Globus pallidus (tissue), 1 donor: ENCODE results near the gene SVIL.
"Not testable (repeated sequence)": the region's sequence is repeated elsewhere in the genome, so short reads cannot be mapped to it uniquely, and the experiment has no call there.

Experiments
- DNase-seq: peaks from one replicate; pipeline ENCODE4 v3.0.0-alpha.2; 2015; ENCODE audit warnings: low spot score

SVIL gene

DNA sequence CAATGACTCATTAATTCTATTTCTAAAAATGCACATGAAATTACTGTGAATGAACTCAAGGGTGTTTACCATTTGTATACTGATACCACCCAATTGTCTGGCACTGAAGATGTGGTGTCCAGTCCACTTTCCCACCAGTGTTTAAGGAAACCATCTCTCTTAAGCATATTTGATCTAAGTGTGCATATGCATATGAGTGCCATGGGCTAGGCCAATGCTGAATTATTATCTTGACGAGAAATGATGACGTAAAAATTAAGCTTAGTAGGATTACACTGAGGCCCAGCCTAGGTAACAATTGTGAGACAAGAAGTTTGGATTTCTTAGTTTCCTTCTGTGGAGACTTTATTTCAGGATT lies 59.7 kb downstream of the SVIL start:
- no peak for DNase-seq

DNA sequence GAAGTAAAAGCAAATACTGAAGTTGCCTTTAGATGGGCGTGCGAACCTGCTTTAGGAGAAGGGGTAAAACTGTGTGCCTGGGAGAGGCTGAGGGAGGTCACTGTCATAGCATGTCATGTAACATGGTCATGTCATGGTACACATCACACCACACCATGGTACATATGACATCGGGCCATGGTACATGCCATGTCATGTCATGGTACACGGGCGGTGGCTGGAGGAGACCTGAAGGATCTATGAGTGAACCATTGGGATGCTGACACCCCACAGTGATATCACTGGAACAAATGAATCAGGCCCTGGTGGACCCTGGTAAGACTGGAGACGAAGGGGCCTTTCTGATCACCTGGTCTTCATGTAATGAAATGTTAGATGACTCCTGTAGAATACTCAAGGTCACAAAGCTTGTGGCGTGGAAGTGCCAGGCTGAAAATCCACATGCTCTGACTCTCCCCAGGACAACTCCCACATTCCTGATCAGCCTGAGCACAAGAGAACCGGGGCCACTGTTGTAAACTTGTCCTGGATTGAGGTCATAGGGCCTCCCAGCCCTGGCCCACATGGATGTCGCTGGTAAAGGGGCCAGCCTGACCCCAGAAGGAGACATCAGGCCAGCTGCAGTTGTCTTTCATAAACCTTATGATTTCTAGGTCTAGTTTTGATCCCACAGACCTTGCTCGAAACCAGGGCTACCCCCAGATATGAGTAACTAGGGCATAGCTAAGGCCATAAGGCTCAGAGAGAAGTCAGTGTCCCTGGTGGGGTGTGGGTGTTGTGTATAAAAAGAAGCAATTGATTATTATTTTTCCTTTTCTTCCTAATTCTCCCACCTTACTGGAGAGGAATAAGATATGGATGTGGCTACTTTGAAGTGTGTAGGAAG lies 60.3 kb downstream of the SVIL start:
- not testable (repeated sequence) for DNase-seq

DNA sequence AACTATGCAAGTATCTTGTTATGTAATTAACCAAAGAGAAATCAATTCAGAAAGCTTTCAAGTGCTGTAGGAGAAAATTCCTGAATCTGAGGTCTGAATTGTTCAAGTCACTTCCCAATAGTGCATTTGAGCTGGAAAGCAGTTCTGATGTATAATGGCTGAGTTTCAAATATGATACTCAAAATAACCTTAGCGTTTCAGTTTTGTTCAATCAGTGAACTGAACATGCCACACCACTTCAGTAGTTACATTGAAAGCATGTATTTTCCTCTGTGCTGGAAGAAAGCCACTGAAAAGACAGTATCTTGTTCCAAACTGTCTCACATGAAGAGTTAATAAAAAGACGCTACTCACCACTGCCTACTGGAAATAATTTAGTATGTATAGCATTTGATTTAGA lies 64.5 kb downstream of the SVIL start:
- not testable (repeated sequence) for DNase-seq

DNA sequence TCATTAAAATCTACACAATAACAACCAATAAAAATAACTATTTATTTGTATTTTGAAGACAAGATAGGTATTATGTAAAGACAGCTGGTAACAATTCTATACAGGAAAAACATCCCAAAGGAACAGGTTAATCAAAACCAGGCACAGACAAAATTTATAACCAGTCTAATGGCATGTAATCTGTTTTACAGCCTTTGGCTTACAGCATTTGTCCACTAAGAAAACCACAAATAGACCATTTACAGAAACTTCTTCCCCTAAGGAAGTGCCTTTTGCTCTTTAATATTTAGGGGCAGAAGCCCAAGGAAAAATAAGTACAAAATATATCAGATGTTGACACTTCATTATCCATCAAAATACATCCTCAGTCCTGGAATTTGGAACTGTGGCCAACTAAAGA lies 65.0 kb downstream of the SVIL start:
- DNase-seq = no peak

DNA sequence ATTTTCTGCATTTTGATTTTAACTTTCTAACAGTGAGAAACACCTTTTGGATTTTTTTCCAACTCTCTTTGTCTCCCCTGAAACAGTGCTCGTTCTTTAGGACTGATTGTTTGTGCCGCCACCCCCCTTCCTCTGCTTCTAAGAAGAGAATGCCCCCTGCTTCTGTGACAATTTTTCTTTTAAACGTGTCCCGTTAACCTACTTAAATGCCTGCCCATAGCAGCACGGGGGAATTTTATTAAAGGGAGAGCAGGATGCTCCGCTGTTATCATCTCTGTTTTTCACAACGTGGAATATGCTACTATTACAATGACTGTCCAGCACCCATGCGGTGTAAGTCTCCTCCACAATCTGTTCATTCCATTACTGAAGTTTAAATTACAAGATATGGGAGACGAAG lies 67.8 kb downstream of the SVIL start:
- no peak for DNase-seq

DNA sequence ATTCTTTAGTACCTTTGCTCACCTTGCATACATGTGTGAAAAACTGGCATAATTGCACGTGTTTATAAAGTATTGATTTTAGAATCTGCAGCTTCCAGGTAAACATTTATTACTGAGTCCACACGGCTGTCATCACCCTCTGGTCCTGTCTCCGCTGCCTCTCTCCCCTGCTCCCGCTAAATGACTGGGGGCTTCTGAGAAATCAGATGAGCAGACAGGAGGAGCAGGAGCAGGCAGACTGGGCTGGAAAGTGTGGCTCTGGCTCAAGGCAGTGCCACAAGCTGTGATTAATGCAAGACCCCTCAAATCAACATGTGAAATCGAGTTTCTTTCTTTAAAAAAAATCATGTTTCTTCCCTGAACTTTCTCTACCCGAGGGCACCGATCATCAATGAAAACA lies 68.6 kb downstream of the SVIL start:
- not testable (repeated sequence) for DNase-seq

DNA sequence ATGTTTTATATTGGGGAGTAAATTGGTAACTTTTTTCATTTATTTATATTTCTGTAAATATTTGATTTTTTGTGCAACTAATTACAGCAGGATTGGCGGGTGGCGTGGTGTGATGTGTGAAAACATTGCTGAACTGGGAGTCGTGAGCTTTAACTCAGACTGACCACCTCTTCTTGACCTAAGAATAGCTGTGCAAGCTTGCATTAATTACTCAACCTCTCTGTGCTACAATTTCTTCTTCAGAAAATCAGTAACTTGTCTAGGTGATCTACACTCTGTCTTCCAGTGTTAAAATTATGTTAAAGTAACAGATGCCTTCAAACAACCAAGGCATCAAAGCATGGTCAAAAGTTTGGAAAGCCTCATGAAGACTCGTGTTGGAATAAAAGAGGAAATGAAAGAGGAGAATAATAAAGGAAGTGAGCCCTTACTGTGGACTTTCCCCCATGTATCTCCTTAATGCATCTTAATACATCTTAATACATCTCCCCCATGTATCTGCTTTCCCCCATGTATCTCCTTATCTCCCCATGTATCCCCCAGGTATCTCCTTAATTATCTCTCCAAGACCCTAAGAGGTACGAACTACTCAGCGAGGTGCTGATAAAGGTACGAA lies 71.2 kb downstream of the SVIL start:
- DNase-seq = no peak

DNA sequence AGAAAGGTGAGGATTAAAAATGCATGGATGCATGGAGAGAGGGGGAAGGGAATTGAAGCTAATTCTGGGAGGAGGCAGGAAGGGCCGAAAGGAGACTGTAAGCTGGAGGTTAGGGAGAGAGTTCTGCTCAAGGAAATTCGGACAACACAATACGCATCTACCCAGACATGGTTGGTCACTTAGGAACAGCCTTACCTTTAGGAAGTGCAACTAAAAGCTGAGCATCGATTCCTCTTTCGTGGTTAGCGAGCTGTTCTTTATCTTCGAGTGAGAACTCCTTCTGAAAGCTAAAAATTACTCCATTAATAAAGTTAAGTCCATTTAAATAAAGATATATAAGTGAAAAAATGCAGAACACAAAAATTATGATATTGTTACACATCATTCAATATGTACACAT lies 71.8 kb downstream of the SVIL start:
- DNase-seq = not testable (repeated sequence)

DNA sequence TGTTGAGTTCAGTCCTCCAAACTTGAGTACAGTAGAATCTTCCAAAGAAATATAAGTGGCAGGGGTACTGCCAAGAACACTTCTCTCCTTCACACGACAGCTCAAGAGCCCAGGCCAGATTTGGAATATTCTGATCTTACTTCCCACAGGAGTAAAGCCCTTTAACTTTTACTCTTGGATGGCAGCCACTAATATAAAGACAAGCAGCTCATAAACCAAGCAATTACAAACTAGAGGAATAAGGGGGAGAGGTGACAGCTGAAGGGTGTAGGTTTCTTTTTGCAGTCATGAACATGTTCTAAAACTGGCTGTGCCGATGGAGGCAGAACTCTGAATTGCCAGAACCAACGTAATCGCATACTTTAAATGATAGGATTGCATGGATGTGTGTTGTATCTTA lies 74.8 kb downstream of the SVIL start:
- DNase-seq = no peak

DNA sequence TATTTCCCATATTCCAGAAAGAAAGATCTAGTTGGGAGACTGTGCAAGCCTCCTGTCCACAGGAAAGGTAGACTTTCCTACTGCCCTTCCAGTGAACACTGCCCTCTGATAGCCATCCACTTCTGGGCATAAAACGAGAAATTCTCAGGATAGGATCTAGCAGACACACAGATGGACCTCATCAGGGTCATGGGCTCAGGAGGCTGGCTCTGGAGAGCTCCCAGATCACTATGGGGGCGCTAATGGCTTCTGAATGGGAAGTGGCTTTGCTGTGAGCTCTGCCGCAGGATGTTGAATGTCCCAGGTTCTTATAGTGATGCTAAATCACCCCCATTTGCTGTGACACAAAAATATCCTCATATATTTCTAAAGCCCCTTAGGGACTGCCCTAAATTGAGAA lies 77.1 kb downstream of the SVIL start:
- no peak for DNase-seq

DNA sequence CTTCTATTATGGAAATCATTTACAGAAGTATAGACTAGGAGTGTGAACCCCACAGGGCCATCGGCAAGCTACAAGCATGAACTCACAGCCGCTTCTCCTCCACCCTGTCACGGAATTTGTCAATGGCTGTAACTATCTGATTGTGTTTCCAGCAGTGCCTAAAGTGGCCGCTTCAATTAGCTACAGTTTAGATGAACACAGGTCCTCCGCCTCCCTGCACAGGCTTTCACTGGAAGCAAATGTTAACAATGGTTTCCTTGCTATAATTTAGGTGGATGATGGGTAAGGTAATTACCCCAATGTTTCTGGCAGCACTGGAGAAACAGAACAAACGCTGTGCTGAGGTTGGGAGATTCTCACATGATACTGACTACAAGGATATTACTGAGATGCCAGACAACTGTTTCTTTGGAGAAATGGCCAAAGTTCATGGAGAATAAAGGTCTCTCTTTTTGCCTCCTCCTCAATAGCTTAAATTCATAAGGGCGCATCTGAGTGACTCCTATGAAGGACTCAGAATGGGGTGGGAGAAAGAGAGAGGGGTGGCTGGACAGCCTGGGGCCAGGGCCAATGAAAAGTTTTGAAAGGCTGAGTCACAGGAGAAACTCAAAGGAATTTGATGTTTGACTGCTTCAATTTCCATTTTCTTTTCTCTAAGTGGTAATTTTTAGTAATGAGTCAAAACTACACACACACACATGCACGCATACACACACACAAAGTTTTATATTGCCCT lies 78.9 kb downstream of the SVIL start:
- DNase-seq = no peak

DNA sequence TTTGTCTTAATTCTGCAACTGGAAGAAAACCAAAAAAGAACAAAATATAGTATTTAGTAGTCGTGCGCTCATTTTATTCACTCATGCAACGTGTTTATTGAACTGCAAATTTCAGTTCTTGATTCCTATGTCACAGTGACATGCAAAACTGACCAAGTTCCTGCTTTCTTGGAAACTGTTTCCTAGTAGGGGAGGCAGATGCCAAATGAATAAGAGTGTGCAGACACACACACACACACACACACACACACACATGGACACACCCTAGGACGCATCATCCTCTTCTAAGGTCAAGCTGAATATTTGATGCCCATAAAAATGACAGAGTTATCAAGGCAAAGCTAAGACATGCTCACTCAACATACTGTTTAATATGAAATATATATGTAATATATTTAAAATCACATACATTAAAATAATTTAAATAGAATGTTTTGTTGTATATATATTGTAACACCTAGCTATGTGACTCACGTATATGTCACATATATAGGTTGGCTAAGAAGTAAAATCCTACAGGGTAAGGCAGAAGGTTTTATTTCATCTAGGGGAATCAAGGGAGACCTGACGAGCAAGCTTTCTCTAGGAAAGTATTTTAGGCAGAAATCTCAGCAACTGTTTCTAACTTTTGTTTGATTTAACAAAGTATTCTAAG lies 79.6 kb downstream of the SVIL start:
- DNase-seq = no peak

DNA sequence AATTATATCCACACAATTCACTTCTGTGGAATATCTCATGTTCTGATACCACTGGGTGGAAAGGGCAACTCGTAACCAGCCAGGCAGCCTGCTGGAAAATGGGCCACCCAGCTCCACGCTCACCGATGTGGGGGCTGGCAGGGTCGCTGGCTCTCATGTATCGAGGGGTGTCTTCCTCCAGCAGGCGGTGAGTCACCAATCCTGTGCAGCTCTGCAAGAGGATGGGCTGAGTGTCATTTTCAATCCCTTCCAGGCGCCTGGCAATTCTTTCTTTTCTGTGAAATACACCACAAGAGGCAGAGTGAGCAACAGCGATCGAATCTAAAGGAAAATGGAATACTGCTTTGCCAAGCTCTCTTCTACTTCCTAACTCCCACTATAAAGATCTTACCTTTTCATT lies 80.1 kb downstream of the SVIL start:
- no peak for DNase-seq

DNA sequence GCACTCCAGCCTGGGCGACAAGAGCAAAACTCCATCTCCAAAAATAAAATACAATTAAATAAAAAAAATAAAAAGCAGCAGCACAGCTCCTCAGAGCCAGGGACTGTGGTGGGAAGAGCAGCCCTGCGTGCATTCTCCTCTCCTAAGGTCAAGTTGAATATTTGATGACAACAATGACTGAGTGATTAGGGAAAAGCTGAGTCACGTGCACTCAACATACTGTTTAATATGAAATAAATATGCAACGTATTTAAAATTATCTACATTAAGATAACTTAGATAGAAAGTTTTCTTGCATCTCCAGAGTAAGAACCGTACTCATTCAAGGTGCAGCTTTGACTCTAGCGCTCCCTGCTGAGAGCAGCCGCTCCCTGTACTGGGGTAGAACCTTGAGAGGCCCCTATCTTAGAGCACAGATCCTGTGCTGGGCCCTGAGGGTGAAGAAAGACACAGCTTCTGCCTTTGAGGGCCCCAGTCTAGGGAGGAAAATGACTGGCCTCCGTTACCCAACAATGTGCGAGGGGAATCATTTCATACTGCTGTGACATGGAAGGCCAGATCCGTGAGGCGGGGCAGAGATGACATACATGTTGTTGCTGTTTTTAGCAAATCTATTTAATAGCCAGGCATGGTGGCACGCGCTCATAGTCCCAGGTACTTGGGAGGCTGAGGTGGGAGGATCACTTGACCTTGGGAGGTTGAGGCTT lies 81.1 kb downstream of the SVIL start:
- no peak for DNase-seq

DNA sequence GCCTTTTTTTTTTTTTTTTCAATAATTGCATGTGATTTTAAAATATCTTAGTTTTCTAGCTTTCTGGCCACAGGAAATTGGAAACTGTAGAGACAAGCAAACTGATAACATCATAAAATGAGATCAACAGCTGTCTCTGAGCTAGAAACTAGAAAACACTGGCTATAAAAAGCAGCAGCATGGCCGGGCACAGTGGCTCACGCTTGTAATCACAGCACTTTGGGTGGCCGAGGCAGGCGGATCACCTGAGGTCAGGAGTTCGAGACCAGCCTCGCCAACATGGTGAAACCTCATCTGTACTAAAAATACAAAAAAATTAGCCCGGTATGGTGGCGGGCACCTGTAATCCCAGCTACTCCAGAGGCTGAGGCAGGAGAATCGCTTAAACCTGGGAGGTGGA lies 81.7 kb downstream of the SVIL start:
- not testable (repeated sequence) for DNase-seq

DNA sequence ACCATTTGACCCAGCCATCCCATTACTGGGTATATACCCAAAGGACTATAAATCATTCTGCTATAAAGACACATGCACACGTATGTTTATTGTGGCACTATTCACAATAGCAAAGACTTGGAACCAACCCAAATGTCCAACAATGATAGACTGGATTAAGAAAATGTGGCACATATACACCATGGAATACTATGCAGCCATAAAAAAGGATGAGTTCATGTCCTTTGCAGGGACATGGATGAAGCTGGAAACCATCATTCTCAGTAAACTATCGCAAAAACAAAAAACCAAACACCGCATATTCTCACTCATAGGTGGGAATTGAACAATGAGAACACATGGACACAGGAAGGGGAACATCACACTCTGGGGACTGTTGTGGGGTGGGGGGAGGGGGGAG lies 85.3 kb downstream of the SVIL start:
- not testable (repeated sequence) for DNase-seq

DNA sequence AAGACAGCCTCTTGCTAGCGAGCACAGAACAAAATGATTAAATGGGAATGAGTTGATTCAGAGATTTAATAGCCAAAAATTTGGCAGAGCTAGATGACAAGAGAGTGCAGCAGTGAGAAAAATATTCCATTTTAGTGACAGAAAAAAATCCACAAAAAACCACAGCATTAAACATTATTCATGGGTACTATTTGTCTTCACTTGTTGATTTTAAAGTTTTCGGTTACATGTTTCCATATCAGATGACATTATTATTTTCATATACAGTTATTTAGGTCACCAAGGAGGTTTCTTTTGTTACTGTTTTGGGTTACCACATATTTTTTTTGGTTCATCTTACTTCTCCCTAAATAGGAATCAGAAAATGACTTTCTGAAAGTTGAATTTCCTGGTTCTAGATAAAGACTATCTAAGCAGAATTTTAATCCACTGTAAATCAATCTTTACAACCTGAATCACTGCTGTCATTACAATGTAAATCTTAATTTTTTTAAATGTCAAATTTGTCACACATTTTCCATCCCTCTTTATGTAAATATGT lies 87.9 kb downstream of the SVIL start:
- DNase-seq = no peak

DNA sequence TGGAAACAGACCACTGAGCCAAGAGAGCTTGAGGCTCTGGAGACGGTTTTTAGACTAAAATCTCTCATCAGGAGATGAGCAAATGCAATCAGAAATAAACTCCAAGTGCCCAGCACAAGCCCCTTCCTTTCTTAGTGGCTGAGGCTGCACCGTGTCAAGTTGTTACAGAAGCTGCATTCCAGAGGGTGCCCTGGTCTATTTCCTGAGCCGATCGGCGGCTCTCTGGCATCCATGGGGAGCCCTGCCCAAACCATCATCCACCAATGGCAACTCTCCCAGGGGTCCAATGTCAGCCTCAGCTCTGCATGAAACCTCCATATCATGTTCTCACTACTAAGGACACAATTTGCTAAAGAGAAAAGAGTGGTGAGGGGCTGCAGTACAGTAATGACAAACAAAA lies 89.6 kb downstream of the SVIL start:
- no peak for DNase-seq

DNA sequence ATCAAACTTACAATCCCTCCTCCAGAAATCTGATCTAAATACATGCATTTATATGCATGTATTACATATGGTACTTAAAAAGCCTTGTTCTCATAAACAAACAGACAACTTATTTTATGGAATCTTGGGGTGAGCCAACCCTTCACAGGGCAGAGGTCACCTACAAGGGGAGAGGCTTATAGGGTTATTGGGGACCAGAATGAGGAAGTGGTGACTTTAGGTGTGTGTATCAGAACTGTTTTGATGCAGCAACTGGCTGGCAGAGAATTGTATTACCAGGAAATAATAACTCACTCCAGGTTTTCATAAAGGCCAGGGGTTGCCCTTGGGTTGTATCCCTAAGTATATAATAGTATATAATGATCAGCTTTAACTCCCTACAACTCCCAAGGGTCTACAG lies 91.1 kb downstream of the SVIL start:
- DNase-seq = no peak

DNA sequence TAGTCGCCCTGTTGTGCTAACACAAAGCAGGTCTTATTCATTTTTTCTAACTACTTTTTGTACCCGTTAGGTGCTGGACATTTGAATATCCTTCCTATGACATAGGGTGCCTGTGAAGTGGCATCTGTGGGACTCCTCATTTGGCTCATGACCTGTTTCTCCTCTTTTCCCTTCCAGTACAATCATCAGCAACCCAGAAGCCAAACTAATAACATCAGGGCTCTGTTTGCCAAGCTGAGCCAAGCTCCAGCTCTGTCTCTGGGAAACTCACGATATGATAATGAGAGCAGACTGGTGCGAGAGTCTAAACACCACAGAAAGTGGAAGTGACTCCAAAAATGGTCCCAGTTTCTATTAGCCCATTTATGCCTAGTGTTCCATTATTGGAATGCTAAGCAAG lies 92.0 kb downstream of the SVIL start:
- no peak for DNase-seq

DNA sequence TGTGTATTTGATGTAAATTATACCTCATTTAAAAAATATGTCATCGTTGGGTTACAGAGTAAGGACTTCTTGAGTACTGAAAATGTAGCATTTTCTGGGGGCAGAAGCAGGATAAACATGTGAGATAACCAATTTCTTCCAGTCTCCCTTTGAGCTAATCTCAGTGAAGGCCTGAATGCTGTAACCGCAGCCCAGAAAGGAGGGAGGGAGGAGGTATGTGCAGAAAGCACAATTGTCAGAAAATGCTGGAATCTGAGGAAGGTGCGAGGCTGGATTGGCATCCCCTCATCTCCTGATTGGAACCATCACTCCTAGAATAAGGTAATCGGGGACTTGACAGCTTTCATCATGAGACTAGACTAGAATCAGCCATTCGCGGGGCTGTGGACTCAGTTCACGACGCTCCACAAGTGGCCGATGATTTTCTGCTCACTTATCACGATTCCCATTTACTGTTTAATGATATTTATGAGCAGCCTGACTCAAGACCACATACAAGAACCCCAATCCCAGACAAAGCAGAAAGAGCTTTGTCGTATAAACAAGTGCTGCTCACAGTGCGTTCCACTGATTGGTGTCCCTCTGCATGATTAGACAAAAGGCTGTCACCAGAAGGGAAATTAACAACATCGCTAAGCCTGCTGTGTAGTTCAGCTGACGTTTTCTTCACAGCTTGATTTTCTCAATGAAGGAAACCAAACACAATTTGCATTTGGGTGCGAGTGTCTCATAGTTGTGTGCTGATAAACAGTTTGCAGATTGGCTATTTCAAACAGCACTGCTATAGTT lies 93.2 kb downstream of the SVIL start:
- no peak for DNase-seq
